ENCODE measurements around the gene HOXD3.

GRCh38 chr2:176167398-176167797, 10.3 kb downstream of the HOXD3 start:
- TF ChIP-seq EZH2phosphoT487 (IDR thresholded peaks at IDR 0.05; ENCODE audit: low read length) (no peak), CTCF (IDR thresholded peaks at IDR 0.05; ENCODE audit: low read length) (no peak)
